Spleen (tissue), 11 donors: ENCODE data around the gene EXTL1. TPM values are rescaled to one million over a fixed set of nuclear protein-coding genes. Genes with fewer than 3 reads are reported as not detected.

Experiments
- DNase-seq: peaks from one replicate; pipeline ENCODE4 v3.0.0-alpha.2; 2020
- H3K27ac ChIP-seq, 8 donors: fragments of 200-600 bp; sonication (generic) in 7 of 8; 1 replicate in 4 of 8; 2 replicates in 4 of 8; pipeline versions ENCODE4 v1.5.0 to v1.8.0; 2016 to 2021; ENCODE audit warnings: inconsistent platforms in 4 of 8, mild to moderate bottlenecking in 4 of 8, moderate library complexity in 1 of 8
- H3K27me3 ChIP-seq, 7 donors: fragments of 200-600 bp; sonication (generic) in 6 of 7; replicated peaks in 1 of 7; 1 replicate in 4 of 7; 2 replicates in 3 of 7; pipeline versions ENCODE4 v1.5.0 to v1.8.0; 2016 to 2021; ENCODE audit warnings: inconsistent platforms in 3 of 7, mild to moderate bottlenecking in 1 of 7
- H3K36me3 ChIP-seq, 6 donors: fragments of 200-600 bp; sonication (generic) in 5 of 6; 1 replicate in 4 of 6; 2 replicates in 2 of 6; pipeline versions ENCODE4 v1.5.0 to v1.8.0; 2016 to 2021; ENCODE audit warnings: inconsistent platforms in 2 of 6
- H3K4me1 ChIP-seq, 6 donors: fragments of 200-600 bp; sonication (generic) in 5 of 6; 1 replicate in 3 of 6; 2 replicates in 3 of 6; pipeline versions ENCODE4 v1.5.0 to v1.8.0; 2016 to 2021; ENCODE audit warnings: inconsistent platforms in 3 of 6
- H3K4me3 ChIP-seq, 8 donors: fragments of 200-600 bp; sonication (generic) in 7 of 8; 1 replicate in 4 of 8; 2 replicates in 4 of 8; pipeline versions ENCODE4 v1.5.0 to v1.8.0; 2016 to 2021; ENCODE audit warnings: inconsistent platforms in 4 of 8, mild to moderate bottlenecking in 4 of 8, moderate library complexity in 2 of 8
- H3K9me3 ChIP-seq, 8 donors: fragments of 200-600 bp; sonication (generic) in 7 of 8; 1 replicate in 4 of 8; 2 replicates in 4 of 8; pipeline versions ENCODE4 v1.5.0 to v1.8.0; 2016 to 2021; ENCODE audit warnings: inconsistent platforms in 4 of 8
- CTCF ChIP-seq, 11 experiments: fragments of 200-600 bp in 7 of 11; fragments of 450-650 bp in 4 of 11; sonication (generic) in 4 of 11; IDR thresholded peaks in 8 of 11; conservative IDR thresholded peaks in 3 of 11; 1 replicate in 7 of 11; 2 replicates in 4 of 11; pipeline versions ENCODE4 v1.4.0 to v1.8.0; 2016 to 2021; ENCODE audit warnings: antibody characterized with exemption in 11 of 11, inconsistent platforms in 4 of 11, mild to moderate bottlenecking in 1 of 11
- POLR2A ChIP-seq, 3 donors: fragments of 450-650 bp; IDR thresholded peaks; one replicate each; pipeline ENCODE4 v1.5.1; 2017; ENCODE audit warnings: antibody characterized with exemption in 3 of 3, mild to moderate bottlenecking in 1 of 3
- POLR2AphosphoS5 ChIP-seq, 3 donors: sonication (generic); formaldehyde crosslinking; IDR thresholded peaks; one replicate each; pipeline ENCODE4 v1.5.1; 2017; ENCODE audit warnings: antibody characterized with exemption in 3 of 3
- WGBS, 5 donors: extraction: QIAGEN DNeasy Blood & Tissue Kit in 3 of 5; methylation state at CpG; one replicate each; pipeline versions ENCODE4 v1.1.5 to v1.1.7; 2013 to 2018; 5-methylcytosine and 5-hydroxymethylcytosine counted together
- intact Hi-C: fragments of 100-400 bp; cut with DNase I; formaldehyde crosslinking; loops from one replicate; pipeline ENCODE4 v1.15.0; 2023; ENCODE audit warnings: low total_unique reads
- polyA plus RNA-seq, 3 donors: library from polyadenylated mRNA; stranded (reverse); fragments of 200-250 nt; gene quantifications; one replicate each; pipeline ENCODE4 v1.2.1, GENCODE V29; 2013
- total RNA-seq, 7 donors: library from RNA; depleted of rRNA in 3 of 7; stranded (reverse); fragments of >200 nt in 3 of 7; fragmentation: NEBNext Ultra II Directional in 4 of 7; extraction: Animal tissue kit (Norgen Biotek cat#: 25700) in 4 of 7; gene quantifications; one replicate each; pipeline versions ENCODE4 v1.1.0 to v1.2.1, GENCODE V29; 2016 to 2021
- donor health status: healthy with polysubstance abuse.
- donor health status: DM: no; HTN: no; CAD: no; lungs with moderate emphysema.
- donor health status: DM: no; HTN: no; CAD: no.
- donor health status: Bipolar disorder and iron deficiency.
- donor health status: healthy.
- donor health status: DM: no; HTN: no; CAD: no.
- donor health status: DM: yes; HTN: yes; CAD: no.

EXTL1 gene
- total and polyA plus RNA-seq, 10 donors = 0.30 to 8.6 (median 3.6) TPM

GRCh38 chr1:25987951-25988350 is 33.6 kb upstream of the EXTL1 start:
- no peak for TF ChIP-seq POLR2AphosphoS5 (IDR thresholded peaks at IDR 0.05)
- no peak for TF ChIP-seq CTCF (IDR thresholded peaks at IDR 0.05 in 8 of 11, conservative IDR thresholded peaks at IDR 0.05 in 3 of 11)
- no peak for TF ChIP-seq POLR2A (IDR thresholded peaks at IDR 0.05)
- intact Hi-C loops = no loop called here
- no peak for DNase-seq
- peaks cover 0 to 72% (median 31%) of the 10 kb centered on the region in 6 donors for H3K36me3 ChIP-seq
- peaks cover 15 to 63% (median 39%) of the 10 kb centered on the region in 6 donors for H3K4me1 ChIP-seq
- 79 to 100% (median 89%) methylated on average over 2 of the region's 2 CpGs for WGBS, 5 donors
- no peaks in the 10 kb centered on the region for H3K9me3 ChIP-seq
- H3K4me3 ChIP-seq = no peak overlapping the region
- H3K27ac ChIP-seq = no peak overlapping the region
- H3K27me3 ChIP-seq = no peaks in the 10 kb centered on the region

DNA sequence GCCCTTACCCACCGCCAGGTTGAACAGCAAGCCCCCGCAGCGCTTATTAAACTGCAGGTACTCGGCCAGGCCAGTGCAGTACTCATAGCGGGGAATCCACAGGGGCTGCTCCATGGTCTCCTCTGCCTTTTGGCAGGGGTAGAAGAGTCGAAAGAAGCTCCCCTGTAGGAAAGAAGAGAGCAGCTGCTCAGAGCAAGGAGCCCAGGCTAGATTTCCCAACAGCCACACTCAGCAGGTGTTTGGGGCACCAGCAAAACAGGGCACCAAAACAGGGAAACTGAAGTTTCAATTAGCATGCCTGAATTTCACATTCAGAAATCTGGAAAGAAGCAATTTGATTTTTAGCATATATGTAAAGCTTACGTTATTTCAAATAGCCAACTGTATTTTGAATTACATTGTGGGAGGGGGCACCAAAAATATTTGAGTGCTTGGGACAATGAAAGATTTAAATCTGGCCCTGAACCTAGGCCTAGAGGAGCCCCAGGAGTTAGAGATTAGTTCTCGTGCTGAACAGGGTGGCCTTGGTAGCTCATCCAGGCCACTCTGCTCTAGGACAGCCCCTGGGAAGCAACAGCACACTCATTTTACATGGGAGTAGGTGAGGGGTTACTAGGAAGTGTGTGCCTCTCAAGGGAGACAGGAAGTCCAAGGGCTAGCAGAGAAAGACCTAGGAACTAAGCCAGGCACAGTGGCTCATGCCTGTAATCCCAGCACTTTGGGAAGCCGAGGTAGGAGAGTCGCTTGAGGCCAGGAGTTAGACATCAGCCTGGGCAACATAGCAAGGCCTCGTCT is 31.9 kb upstream of the EXTL1 start:
- no peak for TF ChIP-seq POLR2A (IDR thresholded peaks at IDR 0.05)
- no peak for TF ChIP-seq POLR2AphosphoS5 (IDR thresholded peaks at IDR 0.05)
- no peak for TF ChIP-seq CTCF (IDR thresholded peaks at IDR 0.05 in 8 of 11, conservative IDR thresholded peaks at IDR 0.05 in 3 of 11)
- no peak for DNase-seq
- peak overlapping the region in 5 of 8 donors; percentile 50 to 75 (median 71) for H3K27ac ChIP-seq
- peak overlapping the region in 5 of 8 donors; percentile 3 to 58 (median 30) for H3K4me3 ChIP-seq
- peaks cover 15 to 72% (median 39%) of the 10 kb centered on the region in 6 donors for H3K4me1 ChIP-seq
- H3K27me3 ChIP-seq = no peaks in the 10 kb centered on the region
- H3K36me3 ChIP-seq = peaks cover 0 to 55% (median 16%) of the 10 kb centered on the region in 6 donors
- no peaks in the 10 kb centered on the region for H3K9me3 ChIP-seq
- intact Hi-C loops = no loop called here
- WGBS, 5 donors = 75 to 83% (median 79%) methylated on average over 8 to 11 of the region's 11 CpGs

GRCh38 chr1:25990251-25990650 is 31.3 kb upstream of the EXTL1 start:
- DNase-seq = no peak
- peaks cover 0 to 51% (median 13%) of the 10 kb centered on the region in 6 donors for H3K36me3 ChIP-seq
- intact Hi-C loops = no loop called here
- H3K9me3 ChIP-seq = no peaks in the 10 kb centered on the region
- H3K4me1 ChIP-seq = peaks cover 15 to 69% (median 39%) of the 10 kb centered on the region in 6 donors
- TF ChIP-seq POLR2AphosphoS5 (IDR thresholded peaks at IDR 0.05) = no peak
- TF ChIP-seq POLR2A (IDR thresholded peaks at IDR 0.05) = no peak
- TF ChIP-seq CTCF (IDR thresholded peaks at IDR 0.05 in 8 of 11, conservative IDR thresholded peaks at IDR 0.05 in 3 of 11) = no peak
- H3K27ac ChIP-seq = peak overlapping the region in 7 of 8 donors; percentile 32 to 75 (median 51)
- no peaks in the 10 kb centered on the region for H3K27me3 ChIP-seq
- 40 to 50% (median 43%) methylated on average over 6 of the region's 6 CpGs for WGBS, 5 donors
- peak overlapping the region in 7 of 8 donors; percentile 3 to 58 (median 16) for H3K4me3 ChIP-seq

DNA sequence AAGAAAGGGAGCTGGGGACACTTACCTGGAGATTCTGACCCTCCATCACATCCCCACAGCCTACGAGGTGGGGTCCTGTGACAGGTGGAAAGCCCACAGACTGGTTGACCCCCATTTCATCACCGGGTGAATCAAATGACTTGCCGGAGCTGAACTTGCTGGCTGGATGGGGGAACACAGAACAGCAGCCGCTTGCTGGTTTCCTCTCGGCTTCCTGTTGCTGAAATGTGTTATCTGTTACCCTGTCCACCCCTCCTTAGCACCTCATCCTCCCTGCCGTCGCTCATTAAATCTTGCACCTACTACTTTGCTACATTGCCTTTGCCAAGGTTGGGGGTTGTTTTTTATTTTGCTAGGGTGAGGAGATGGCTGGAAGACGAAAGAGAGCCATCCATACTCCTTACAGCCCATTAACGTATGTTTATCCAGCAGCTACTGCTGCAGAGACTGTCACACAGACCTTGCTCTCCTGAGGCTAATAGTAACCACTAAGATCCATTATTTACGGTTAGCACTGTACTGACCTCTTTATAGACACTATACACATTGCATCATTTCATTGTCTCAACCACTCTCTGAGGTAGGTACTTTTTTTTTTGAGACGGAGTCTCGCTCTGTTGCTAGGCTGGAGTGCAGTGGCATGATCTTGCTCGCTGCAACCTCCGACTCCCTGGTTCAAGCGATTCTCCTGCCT is 30.7 kb upstream of the EXTL1 start:
- Histone ChIP-seq H3K4me1 (peaks cover 15 to 68% (median 41%) of the 10 kb centered on the region in 6 donors), H3K4me3 (peak overlapping the region in 7 of 8 donors; percentile 3 to 58 (median 16)), H3K27ac (peak overlapping the region in 7 of 8 donors; percentile 32 to 75 (median 51)), H3K9me3 (no peaks in the 10 kb centered on the region), H3K27me3 (no peaks in the 10 kb centered on the region), H3K36me3 (peaks cover 0 to 45% (median 10%) of the 10 kb centered on the region in 6 donors)
- WGBS, 5 donors = 23 to 39% (median 33%) methylated on average over 15 of the region's 15 CpGs
- peak; percentile 80 for DNase-seq
- intact Hi-C loops = no loop called here
- TF ChIP-seq POLR2AphosphoS5 (IDR thresholded peaks at IDR 0.05) (peak in 1 of 3 donors; percentile 16), CTCF (IDR thresholded peaks at IDR 0.05 in 8 of 11, conservative IDR thresholded peaks at IDR 0.05 in 3 of 11) (no peak)
